ENCODE results near the gene ANKS1B. TPM values are rescaled to one million over a fixed set of nuclear protein-coding genes. Genes with fewer than 3 reads are reported as not detected.

ANKS1B gene
- total and polyA plus RNA-seq, 10 of the 15 experiments (the other 5 are each of a cell fraction or from before 2014, with no cell fraction given) = 0.16 to 1.3 (median 0.82) TPM; not detected in 7

DNA sequence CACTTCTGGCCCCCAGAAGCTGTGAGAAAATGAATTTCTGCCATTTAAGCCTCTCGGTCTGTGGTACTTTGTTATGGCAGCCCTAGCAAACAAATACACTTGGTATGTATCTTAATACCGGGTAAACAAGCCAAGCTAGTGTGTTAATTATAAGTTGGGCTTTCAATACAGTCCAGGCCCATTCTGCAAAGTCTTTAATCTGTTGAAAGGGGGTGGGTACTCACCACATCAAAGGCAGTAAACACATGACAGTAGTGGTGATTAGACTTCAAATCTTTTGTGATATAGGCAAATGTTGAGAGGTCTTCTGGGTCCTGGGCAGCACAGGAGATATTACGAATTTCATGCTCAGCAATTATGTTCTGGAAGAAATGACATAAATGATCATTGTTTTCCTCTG, 1211.9 kb downstream of the ANKS1B start:
- H3K36me3 ChIP-seq (ENCODE audit: control insufficient read depth in 2 of 2, insufficient read depth in 2 of 2, low read length in 1 of 2) = no peaks in the 10 kb centered on the region
- in situ Hi-C loops (cut with MboI) = no loop called here
- TF ChIP-seq CHD4 (IDR thresholded peaks at IDR 0.05) (no peak), CHD1 (IDR thresholded peaks at IDR 0.05; ENCODE audit: low read depth, low read length) (no peak), CEBPB (IDR thresholded peaks at IDR 0.05; ENCODE audit: borderline replicate concordance in 1 of 2, low read depth in 2 of 2, low read length in 2 of 2) (no peak), BCL11A (IDR thresholded peaks at IDR 0.05; ENCODE audit: low read depth, low read length) (no peak)
- TF ChIP-seq, protein P1, sequence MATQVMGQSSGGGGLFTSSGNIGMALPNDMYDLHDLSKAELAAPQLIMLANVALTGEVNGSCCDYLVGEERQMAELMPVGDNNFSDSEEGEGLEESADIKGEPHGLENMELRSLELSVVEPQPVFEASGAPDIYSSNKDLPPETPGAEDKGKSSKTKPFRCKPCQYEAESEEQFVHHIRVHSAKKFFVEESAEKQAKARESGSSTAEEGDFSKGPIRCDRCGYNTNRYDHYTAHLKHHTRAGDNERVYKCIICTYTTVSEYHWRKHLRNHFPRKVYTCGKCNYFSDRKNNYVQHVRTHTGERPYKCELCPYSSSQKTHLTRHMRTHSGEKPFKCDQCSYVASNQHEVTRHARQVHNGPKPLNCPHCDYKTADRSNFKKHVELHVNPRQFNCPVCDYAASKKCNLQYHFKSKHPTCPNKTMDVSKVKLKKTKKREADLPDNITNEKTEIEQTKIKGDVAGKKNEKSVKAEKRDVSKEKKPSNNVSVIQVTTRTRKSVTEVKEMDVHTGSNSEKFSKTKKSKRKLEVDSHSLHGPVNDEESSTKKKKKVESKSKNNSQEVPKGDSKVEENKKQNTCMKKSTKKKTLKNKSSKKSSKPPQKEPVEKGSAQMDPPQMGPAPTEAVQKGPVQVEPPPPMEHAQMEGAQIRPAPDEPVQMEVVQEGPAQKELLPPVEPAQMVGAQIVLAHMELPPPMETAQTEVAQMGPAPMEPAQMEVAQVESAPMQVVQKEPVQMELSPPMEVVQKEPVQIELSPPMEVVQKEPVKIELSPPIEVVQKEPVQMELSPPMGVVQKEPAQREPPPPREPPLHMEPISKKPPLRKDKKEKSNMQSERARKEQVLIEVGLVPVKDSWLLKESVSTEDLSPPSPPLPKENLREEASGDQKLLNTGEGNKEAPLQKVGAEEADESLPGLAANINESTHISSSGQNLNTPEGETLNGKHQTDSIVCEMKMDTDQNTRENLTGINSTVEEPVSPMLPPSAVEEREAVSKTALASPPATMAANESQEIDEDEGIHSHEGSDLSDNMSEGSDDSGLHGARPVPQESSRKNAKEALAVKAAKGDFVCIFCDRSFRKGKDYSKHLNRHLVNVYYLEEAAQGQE (IDR thresholded peaks at IDR 0.05; ENCODE audit: low read depth, low read length) = no peak
- TF ChIP-seq, protein P2, sequence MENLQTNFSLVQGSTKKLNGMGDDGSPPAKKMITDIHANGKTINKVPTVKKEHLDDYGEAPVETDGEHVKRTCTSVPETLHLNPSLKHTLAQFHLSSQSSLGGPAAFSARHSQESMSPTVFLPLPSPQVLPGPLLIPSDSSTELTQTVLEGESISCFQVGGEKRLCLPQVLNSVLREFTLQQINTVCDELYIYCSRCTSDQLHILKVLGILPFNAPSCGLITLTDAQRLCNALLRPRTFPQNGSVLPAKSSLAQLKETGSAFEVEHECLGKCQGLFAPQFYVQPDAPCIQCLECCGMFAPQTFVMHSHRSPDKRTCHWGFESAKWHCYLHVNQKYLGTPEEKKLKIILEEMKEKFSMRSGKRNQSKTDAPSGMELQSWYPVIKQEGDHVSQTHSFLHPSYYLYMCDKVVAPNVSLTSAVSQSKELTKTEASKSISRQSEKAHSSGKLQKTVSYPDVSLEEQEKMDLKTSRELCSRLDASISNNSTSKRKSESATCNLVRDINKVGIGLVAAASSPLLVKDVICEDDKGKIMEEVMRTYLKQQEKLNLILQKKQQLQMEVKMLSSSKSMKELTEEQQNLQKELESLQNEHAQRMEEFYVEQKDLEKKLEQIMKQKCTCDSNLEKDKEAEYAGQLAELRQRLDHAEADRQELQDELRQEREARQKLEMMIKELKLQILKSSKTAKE (IDR thresholded peaks at IDR 0.05; ENCODE audit: low read depth, poor library complexity, severe bottlenecking) = no peak
- TF ChIP-seq, protein P3, sequence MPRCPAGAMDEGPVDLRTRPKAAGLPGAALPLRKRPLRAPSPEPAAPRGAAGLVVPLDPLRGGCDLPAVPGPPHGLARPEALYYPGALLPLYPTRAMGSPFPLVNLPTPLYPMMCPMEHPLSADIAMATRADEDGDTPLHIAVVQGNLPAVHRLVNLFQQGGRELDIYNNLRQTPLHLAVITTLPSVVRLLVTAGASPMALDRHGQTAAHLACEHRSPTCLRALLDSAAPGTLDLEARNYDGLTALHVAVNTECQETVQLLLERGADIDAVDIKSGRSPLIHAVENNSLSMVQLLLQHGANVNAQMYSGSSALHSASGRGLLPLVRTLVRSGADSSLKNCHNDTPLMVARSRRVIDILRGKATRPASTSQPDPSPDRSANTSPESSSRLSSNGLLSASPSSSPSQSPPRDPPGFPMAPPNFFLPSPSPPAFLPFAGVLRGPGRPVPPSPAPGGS (IDR thresholded peaks at IDR 0.05; ENCODE audit: borderline replicate concordance, insufficient read depth, low read depth, low read length, poor library complexity, severe bottlenecking) = no peak
- BruUV-seq (replicated peaks) = no TSS peak
- no peaks in the 10 kb centered on the region for H3K9me3 ChIP-seq (replicated peaks; ENCODE audit: control insufficient read depth, insufficient read depth, low read length)
- no peaks in the 10 kb centered on the region; a peak in 2 of 4 replicates for H3K27me3 ChIP-seq (replicated peaks in 1 of 2; ENCODE audit: control insufficient read depth in 2 of 2, insufficient read depth in 2 of 2, low read length in 1 of 2)
- no peak for DNase-seq (ENCODE audit: low read depth, low spot score)
- ChIA-PET POLR2A (no interaction called here), RAD21 (ENCODE audit: unreplicated experiment) (no interaction called here), SMC1A (ENCODE audit: uncharacterized antibody, unreplicated experiment) (no interaction called here), CTCF (no interaction called here)
- H3K4me3 ChIP-seq = no peak overlapping the region
- H4K20me1 ChIP-seq (ENCODE audit: control insufficient read depth, insufficient read depth) = no peaks in the 10 kb centered on the region
- no peak for FAIRE-seq
- intact Hi-C loops (cut with micrococcal nuclease; ENCODE audit: unreplicated experiment) = no loop called here
- no peak overlapping the region for H3K4me2 ChIP-seq (ENCODE audit: control insufficient read depth, insufficient read depth)
- no peaks in the 10 kb centered on the region for H3K79me2 ChIP-seq (ENCODE audit: control insufficient read depth, insufficient read depth, low read length)
- no peak for ATAC-seq
- H3K9ac ChIP-seq (ENCODE audit: control insufficient read depth, insufficient read depth, low read length) = no peak overlapping the region
- H2AFZ ChIP-seq (ENCODE audit: control insufficient read depth, low read depth, low read length) = no peak overlapping the region
- no peaks in the 10 kb centered on the region for H3K4me1 ChIP-seq (ENCODE audit: control insufficient read depth, insufficient read depth, low read length)
- H3K27ac ChIP-seq (ENCODE audit: control insufficient read depth, insufficient read depth) = no peak overlapping the region
- 3% methylated on average over 3 of the region's 3 CpGs for WGBS (ENCODE audit: insufficient coverage, insufficient replicate concordance, low lambda C conversion rate, missing lambda C conversion rate)
